ENCODE measurements around the gene FAM13C.
"Not testable (repeated sequence)": the region's sequence is repeated elsewhere in the genome, so short reads cannot be mapped to it uniquely, and the experiment has no call there.

The FAM13C gene

DNA sequence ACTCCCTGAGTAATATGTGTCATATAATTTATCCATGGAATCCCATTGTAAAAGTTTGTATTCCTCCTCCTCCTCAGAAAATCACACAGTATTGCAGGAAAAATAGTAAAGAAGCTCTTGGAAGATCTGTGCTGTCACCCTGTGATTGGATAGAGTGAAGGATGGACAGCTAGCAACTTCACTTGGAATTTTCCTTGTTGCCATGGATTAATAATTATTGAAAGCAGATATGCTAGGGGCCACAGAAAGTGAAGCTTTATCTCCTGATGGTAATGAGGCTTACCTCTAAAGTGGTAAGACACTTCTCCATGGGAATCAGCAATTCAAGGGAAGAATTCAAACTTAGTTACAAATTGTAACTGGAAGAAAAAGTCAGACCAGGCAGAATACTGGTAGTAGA is 137.1 kb downstream of the FAM13C start:
- DNase-seq, result no peak

DNA sequence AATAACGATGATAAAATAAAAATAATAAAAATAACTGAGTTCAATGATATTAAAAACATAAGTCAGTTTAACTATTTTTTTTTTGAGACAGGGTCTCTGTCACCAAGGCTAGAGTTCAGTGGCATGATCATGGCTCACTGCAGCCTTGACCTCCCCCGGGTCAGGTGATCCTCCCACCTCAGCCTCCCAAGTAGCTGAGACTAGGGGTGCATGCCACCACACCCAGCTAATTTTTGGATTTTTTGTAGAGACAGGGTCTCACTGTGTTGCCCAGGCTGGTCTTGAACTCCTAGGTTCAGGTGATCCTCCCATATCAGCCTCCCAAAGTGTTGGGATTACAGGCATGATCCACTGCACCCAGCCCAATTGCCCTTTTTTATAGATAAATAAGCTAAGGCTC is 138.8 kb downstream of the FAM13C start:
- not testable (repeated sequence) for DNase-seq

DNA sequence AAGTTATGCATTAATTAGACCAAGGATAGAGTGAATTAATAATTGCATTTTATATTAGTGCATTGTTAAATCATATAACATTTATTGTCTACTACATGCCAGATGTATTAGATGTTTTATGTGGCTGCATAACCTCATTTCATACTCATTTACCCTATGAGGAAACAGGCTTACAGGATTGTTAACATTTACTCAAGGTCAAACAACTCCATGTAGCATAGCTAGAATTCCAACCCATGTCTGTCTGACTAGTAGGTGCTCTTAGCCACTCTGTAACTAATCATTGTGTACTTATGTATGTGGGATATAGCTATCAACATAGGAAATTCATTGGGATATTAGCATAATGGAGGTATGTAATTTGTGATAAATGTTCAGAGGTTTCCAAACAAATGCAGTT is 139.6 kb downstream of the FAM13C start:
- no peak for DNase-seq

DNA sequence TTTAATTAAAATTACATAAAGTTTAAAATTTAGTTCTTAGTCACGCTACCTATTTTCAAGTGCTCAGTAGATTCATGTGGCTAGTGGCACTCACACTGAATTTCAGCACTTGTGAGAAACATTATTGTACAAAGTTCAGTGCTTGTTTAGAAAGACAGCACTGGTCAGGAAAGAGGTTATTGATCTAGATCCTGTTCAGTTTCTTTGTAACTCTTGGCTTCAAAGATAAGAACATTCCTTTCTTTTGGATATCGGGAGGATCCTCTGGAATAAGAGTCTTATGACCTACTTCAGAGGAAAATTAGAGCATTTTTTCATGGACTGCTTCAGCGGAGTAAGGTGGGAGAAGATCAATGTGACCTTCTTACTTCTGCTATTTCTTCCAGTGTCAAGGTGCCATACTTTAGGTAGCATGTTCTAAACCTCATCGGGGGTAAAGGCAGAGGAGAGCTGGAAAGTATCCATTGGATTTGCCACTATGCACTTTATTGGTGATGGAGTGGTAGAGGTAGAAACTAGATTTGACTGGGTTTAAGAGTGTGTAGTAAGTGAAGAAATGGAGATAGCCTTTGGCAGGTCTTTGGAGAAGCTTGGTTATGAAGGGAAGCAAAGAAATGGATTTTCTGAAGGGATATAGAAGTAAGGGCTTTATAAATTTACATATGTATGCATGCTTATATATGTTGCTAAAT is 146.0 kb downstream of the FAM13C start:
- DNase-seq, result no peak

DNA sequence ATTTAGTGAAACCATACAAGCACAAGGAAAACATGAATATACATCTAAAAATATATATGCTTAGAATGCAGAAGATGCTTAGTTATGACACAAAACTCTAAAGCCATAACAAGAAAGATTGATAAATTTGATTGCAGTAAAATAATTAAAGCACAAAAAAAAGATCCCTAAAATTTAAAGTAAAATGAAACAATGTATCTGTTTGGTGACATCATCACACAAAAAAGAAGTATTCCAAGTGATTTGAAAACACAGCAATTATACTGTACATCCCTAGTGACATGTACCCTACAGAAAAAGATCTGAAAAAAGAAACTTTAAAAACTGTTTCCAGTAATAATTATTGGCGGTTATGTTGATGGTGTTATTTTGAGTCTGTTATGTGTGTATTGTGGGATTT is 148.2 kb downstream of the FAM13C start:
- no peak for DNase-seq

DNA sequence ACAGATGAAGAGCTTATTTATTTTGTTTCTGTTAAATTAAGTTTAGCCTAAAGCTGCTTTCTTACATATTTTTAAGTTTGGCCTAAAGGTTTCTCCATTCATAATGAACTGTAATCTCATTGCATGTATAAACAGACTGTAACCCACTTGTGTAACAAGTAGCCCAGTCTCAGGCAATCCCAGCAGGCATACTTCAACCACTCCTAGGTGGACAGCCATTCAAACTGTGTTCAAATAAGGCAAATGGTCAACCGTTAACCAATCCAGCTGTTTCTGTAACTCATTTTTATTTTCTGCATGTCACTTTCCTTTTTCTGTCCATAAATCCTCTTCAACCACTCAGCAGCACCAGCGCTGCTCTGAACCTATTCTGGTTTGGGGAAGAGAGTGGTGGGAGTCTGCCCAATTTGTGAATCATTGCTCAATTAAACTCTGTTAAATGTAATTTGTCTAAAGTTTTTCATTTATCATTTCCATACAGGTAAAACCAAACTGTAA is 150.0 kb downstream of the FAM13C start:
- DNase-seq, result no peak

DNA sequence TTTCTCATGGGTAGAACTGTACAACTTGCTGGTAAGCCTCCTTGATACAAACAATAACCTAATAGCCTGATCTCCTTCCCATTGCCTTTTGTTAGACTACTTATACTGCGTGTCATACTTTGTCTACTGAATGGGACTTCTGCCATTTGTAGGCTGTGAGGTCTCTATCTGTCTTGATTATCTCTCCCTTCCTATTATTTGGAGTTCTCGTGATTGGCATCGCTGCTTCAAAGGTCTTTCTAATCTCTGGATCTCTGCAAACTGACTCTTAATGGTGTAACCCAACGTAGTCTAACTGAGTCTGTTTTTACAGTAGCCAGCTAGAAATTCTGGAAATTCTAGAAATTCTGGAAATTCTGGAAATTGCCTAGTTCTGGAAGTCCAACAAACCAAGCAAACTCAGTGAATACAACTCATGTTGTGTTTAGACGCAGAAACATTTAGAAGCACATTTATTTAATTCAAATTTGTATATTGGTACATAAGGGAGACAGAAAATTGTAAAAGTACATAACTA is 156.1 kb downstream of the FAM13C start:
- DNase-seq, result no peak
